Measurements from ENCODE around the gene GRM4. TPM values are rescaled to one million over a fixed set of nuclear protein-coding genes. Genes with fewer than 3 reads are reported as not detected.

GRM4 gene
- polyA plus RNA-seq, 1 of the 3 experiments (the other 2 are of a cell fraction): not detected

- 30% methylated on average over 2 of the region's 5 CpGs for WGBS (ENCODE audit: low lambda C conversion rate)
- Histone ChIP-seq H3K4me1 (ENCODE audit: control insufficient read depth in 1 of 2, insufficient read depth in 2 of 2, low read depth in 1 of 2, low read length in 1 of 2) (peaks cover 0 to 10% of the 10 kb centered on the region in 2 experiments; a peak in 1 of 4 replicates), H3K4me2 (no peak overlapping the region), H3K36me3 (replicated peaks in 1 of 2; ENCODE audit: control insufficient read depth in 1 of 2, insufficient read depth in 2 of 2, low read length in 1 of 2) (no peaks in the 10 kb centered on the region), H3K9me3 (no peaks in the 10 kb centered on the region), H3K4me3 (ENCODE audit: low read depth in 2 of 2, low read length in 1 of 2) (no peak overlapping the region), H3K79me2 (ENCODE audit: insufficient read depth) (no peaks in the 10 kb centered on the region), H3F3A (replicated peaks; ENCODE audit: insufficient read depth) (no peaks in the 10 kb centered on the region), H4K20me1 (ENCODE audit: insufficient read depth) (no peaks in the 10 kb centered on the region), H2AFZ (ENCODE audit: low read depth) (no peak overlapping the region), H3K27me3 (ENCODE audit: insufficient read depth) (peaks cover 50% of the 10 kb centered on the region), H3K9ac (no peak overlapping the region), H3K27ac (ENCODE audit: low read depth in 2 of 2, low read length in 1 of 2) (no peak overlapping the region), H3K9me2 (no peaks in the 10 kb centered on the region)
- ChIA-PET CTCF (interaction anchor here (1.0 to 11.2 kb wide), 3 partner anchors 66 to 383 kb away, joined by 3 to 204 read pairs (median 85); no protein-coding TSS in a partner anchor), POLR2A (no interaction called here)
- TF ChIP-seq IRF3 (IDR thresholded peaks at IDR 0.05; ENCODE audit: low read depth, low read length) (no peak), GATA2 (CRISPR knock-in tag; IDR thresholded peaks at IDR 0.05) (no peak), FOXJ3 (CRISPR knock-in tag; IDR thresholded peaks at IDR 0.05) (no peak)
- DNase-seq: peak; percentile 11
These were observed 3.5 kb upstream of the GRM4 start for GRCh38 chr6:34149452-34149810.

- ChIA-PET POLR2A (interaction anchor here (0.6 kb wide), 1 partner anchor 100 kb away, joined by 4 read pairs; the partner anchor contains the start of gene SMIM29), CTCF (interaction anchor here (0.6 to 11.2 kb wide), 8 partner anchors 65 to 1154 kb away, joined by 3 to 204 read pairs (median 5); no protein-coding TSS in a partner anchor)
- Histone ChIP-seq H3K9me2 (no peaks in the 10 kb centered on the region), H3K27ac (ENCODE audit: low read depth in 2 of 2, low read length in 1 of 2) (no peak overlapping the region), H3K27me3 (ENCODE audit: insufficient read depth) (peaks cover 52% of the 10 kb centered on the region), H3K4me2 (no peak overlapping the region), H4K20me1 (ENCODE audit: insufficient read depth) (no peaks in the 10 kb centered on the region), H3K79me2 (ENCODE audit: insufficient read depth) (no peaks in the 10 kb centered on the region), H3F3A (replicated peaks; ENCODE audit: insufficient read depth) (no peaks in the 10 kb centered on the region), H3K9ac (no peak overlapping the region), H3K4me3 (ENCODE audit: low read depth in 2 of 2, low read length in 1 of 2) (no peak overlapping the region), H3K4me1 (ENCODE audit: control insufficient read depth in 1 of 2, insufficient read depth in 2 of 2, low read depth in 1 of 2, low read length in 1 of 2) (peaks cover 0 to 15% of the 10 kb centered on the region in 2 experiments; a peak in 2 of 4 replicates), H3K36me3 (replicated peaks in 1 of 2; ENCODE audit: control insufficient read depth in 1 of 2, insufficient read depth in 2 of 2, low read length in 1 of 2) (no peaks in the 10 kb centered on the region), H2AFZ (ENCODE audit: low read depth) (no peak overlapping the region), H3K9me3 (no peaks in the 10 kb centered on the region)
- DNase-seq: peak; percentile 3
- WGBS (ENCODE audit: low lambda C conversion rate): 71% methylated on average over 7 of the region's 8 CpGs
- TF ChIP-seq NFIC (IDR thresholded peaks at IDR 0.05; ENCODE audit: borderline replicate concordance): no peak
- no peak for TF ChIP-seq EZH2phosphoT487 (IDR thresholded peaks at IDR 0.05; ENCODE audit: borderline replicate concordance, low read depth)
- TF ChIP-seq EP300 (IDR thresholded peaks at IDR 0.05; ENCODE audit: borderline replicate concordance in 1 of 2, low read depth in 1 of 2, low read length in 1 of 2): no peak
- TF ChIP-seq CTCF (IDR thresholded peaks at IDR 0.05): no peak
- TF ChIP-seq TAF1 (IDR thresholded peaks at IDR 0.05; ENCODE audit: borderline replicate concordance, low read depth, low read length): no peak
- no peak for TF ChIP-seq ZBTB33 (IDR thresholded peaks at IDR 0.05; ENCODE audit: borderline replicate concordance, low read depth)
- no peak for TF ChIP-seq FOXJ3 (CRISPR knock-in tag; IDR thresholded peaks at IDR 0.05)
- no peak for TF ChIP-seq NRF1 (IDR thresholded peaks at IDR 0.05; ENCODE audit: low read depth, low read length)
- no peak for TF ChIP-seq SMC3 (IDR thresholded peaks at IDR 0.05; ENCODE audit: low read depth, low read length)
- no peak for TF ChIP-seq REST (IDR thresholded peaks at IDR 0.05; ENCODE audit: low read depth, low read length)
- TF ChIP-seq JUND (IDR thresholded peaks at IDR 0.05): no peak
- no peak for TF ChIP-seq IRF3 (IDR thresholded peaks at IDR 0.05; ENCODE audit: low read depth, low read length)
- no peak for TF ChIP-seq TCF12 (IDR thresholded peaks at IDR 0.05)
- no peak for TF ChIP-seq MXI1 (IDR thresholded peaks at IDR 0.05; ENCODE audit: low read depth, low read length)
These were observed 3.0 kb upstream of the GRM4 start for GRCh38 chr6:34148631-34149451.

All from SK-N-SH (cell line).